GM12892 (cell line): ENCODE measurements around the gene PRUNE1.

Experiments used
- DNase-seq: peaks from one replicate; pipeline ENCODE4 v3.0.0; 2011; ENCODE audit not compliant: insufficient read length
- FAIRE-seq: peaks from 2 replicates; lab custom pipeline; 2011; peaks lifted over from hg19 to GRCh38; lab: Jason Lieb, UNC
- POLR2A ChIP-seq: IDR thresholded peaks from 2 replicates; pipeline ENCODE4 v1.6.1; 2011; ENCODE audit warnings: low read depth, low read length, control low read depth
- POLR2AphosphoS5 ChIP-seq: IDR thresholded peaks from 2 replicates; pipeline ENCODE4 v1.6.1; 2011; ENCODE audit warnings: low read depth, low read length, control low read depth
- TAF1 ChIP-seq: IDR thresholded peaks from 2 replicates; pipeline ENCODE4 v1.6.1; 2011; ENCODE audit warnings: low read depth, mild to moderate bottlenecking, control low read depth, low read length, borderline replicate concordance

Gene PRUNE1

GRCh38 chr1:151011154-151011850, 3.1 kb downstream of the PRUNE1 start:
- TF ChIP-seq TAF1 = no peak
- TF ChIP-seq POLR2AphosphoS5 = no peak
- no peak for TF ChIP-seq POLR2A
- FAIRE-seq (no peak), DNase-seq (no peak)

- DNase-seq (no peak), FAIRE-seq (no peak)
- TF ChIP-seq POLR2AphosphoS5 = no peak
- TF ChIP-seq POLR2A = no peak
- no peak for TF ChIP-seq TAF1
Measured at GRCh38 chr1:151012684-151013471, 4.6 kb downstream of the PRUNE1 start.

GRCh38 chr1:151013518-151013917, 5.3 kb downstream of the PRUNE1 start:
- no peak for FAIRE-seq
- DNase-seq = no peak
- TF ChIP-seq POLR2A (no peak), TAF1 (no peak), POLR2AphosphoS5 (no peak)

- FAIRE-seq (peak; percentile 65), DNase-seq (peak; percentile 65)
- TF ChIP-seq POLR2A (no peak), POLR2AphosphoS5 (no peak), TAF1 (no peak)
Measured at GRCh38 chr1:151024540-151025146, 16.4 kb downstream of the PRUNE1 start.

GRCh38 chr1:151026460-151026859, 18.2 kb downstream of the PRUNE1 start:
- FAIRE-seq = no peak
- no peak for DNase-seq
- TF ChIP-seq TAF1 (no peak), POLR2A (no peak), POLR2AphosphoS5 (no peak)

- DNase-seq (no peak), FAIRE-seq (no peak)
- TF ChIP-seq TAF1 (no peak), POLR2AphosphoS5 (no peak), POLR2A (no peak)
Measured at GRCh38 chr1:151032164-151032563, 23.9 kb downstream of the PRUNE1 start.

- DNase-seq (no peak), FAIRE-seq (no peak)
- TF ChIP-seq POLR2AphosphoS5 = no peak
- no peak for TF ChIP-seq POLR2A
- TF ChIP-seq TAF1 = no peak
Measured at GRCh38 chr1:151035167-151035566, 26.9 kb downstream of the PRUNE1 start.

- TF ChIP-seq TAF1 = no peak
- TF ChIP-seq POLR2AphosphoS5 = no peak
- TF ChIP-seq POLR2A = no peak
- DNase-seq = no peak
- no peak for FAIRE-seq
Measured at GRCh38 chr1:151036356-151036755, 28.1 kb downstream of the PRUNE1 start, which contains the start of gene BNIPL. Gene BNIPL (plus strand): TSS chr1:151036586. CDS start chr1:151036726, 140 bp downstream.

GRCh38 chr1:151037032-151037431, 28.8 kb downstream of the PRUNE1 start:
- DNase-seq (no peak), FAIRE-seq (no peak)
- TF ChIP-seq TAF1 = no peak
- TF ChIP-seq POLR2AphosphoS5 = no peak
- no peak for TF ChIP-seq POLR2A

- TF ChIP-seq POLR2A = no peak
- TF ChIP-seq TAF1 = no peak
- no peak for TF ChIP-seq POLR2AphosphoS5
- FAIRE-seq (no peak), DNase-seq (no peak)
Measured at GRCh38 chr1:151039521-151039920, 31.3 kb downstream of the PRUNE1 start.

- FAIRE-seq = no peak
- no peak for DNase-seq
- TF ChIP-seq TAF1 = no peak
- no peak for TF ChIP-seq POLR2A
- no peak for TF ChIP-seq POLR2AphosphoS5
Measured at GRCh38 chr1:151043163-151043562, 34.9 kb downstream of the PRUNE1 start.
